ENCODE data around the gene FCAMR.

DNA sequence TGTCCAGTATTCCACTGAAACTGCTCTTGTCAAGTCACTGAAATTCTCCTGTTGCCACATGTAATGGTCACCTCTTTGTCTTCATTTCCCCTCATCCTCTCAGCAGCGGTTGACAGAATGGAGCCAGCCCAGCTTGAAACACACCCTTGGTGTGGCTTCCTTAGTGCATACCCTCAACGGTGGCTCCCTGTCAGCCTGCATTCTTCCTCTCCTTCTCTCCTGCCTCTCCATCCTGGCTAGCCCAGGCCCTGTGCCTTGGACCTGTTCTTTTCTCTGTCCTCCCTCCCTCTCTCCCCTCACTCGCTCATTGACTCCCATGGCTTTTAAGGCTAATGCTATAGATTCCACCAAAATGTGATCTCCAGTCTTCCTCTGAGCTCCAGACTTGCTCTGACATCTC lies 52.2 kb downstream of the FCAMR start:
- no peak for TF ChIP-seq POLR2A (IDR thresholded peaks at IDR 0.05)
- TF ChIP-seq, protein P1, sequence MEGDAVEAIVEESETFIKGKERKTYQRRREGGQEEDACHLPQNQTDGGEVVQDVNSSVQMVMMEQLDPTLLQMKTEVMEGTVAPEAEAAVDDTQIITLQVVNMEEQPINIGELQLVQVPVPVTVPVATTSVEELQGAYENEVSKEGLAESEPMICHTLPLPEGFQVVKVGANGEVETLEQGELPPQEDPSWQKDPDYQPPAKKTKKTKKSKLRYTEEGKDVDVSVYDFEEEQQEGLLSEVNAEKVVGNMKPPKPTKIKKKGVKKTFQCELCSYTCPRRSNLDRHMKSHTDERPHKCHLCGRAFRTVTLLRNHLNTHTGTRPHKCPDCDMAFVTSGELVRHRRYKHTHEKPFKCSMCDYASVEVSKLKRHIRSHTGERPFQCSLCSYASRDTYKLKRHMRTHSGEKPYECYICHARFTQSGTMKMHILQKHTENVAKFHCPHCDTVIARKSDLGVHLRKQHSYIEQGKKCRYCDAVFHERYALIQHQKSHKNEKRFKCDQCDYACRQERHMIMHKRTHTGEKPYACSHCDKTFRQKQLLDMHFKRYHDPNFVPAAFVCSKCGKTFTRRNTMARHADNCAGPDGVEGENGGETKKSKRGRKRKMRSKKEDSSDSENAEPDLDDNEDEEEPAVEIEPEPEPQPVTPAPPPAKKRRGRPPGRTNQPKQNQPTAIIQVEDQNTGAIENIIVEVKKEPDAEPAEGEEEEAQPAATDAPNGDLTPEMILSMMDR (IDR thresholded peaks at IDR 0.05 in 4 of 5, conservative IDR thresholded peaks at IDR 0.05 in 1 of 5) = no peak

Data from gastrocnemius medialis (tissue), 4 donors.